Right atrium auricular region (tissue), 2 donors: ENCODE measurements around the gene VSTM4. TPM values are rescaled to one million over a fixed set of nuclear protein-coding genes. Genes with fewer than 3 reads are reported as not detected.

Experiments used
- DNase-seq: peaks from one replicate; pipeline ENCODE4 v3.0.0-alpha.2; 2019; ENCODE audit warnings: low spot score
- H3K27ac ChIP-seq, 2 donors: fragments of 200-600 bp; sonication (generic); 1 replicate in 1 of 2; 2 replicates in 1 of 2; pipeline ENCODE4 v1.5.1; 2016 to 2019
- H3K27me3 ChIP-seq, 2 donors: fragments of 200-600 bp; sonication (generic); one replicate each; pipeline versions ENCODE4 v1.5.1 to v1.6.0; 2017 to 2019
- H3K36me3 ChIP-seq: fragments of 200-600 bp; sonication (generic); one replicate; pipeline ENCODE4 v1.5.1; 2016
- H3K4me1 ChIP-seq, 2 donors: fragments of 200-600 bp; sonication (generic); one replicate each; pipeline versions ENCODE4 v1.5.1 to v1.6.0; 2017 to 2019
- H3K4me3 ChIP-seq, 2 donors: fragments of 200-600 bp; sonication (generic); 1 replicate in 1 of 2; 2 replicates in 1 of 2; pipeline ENCODE4 v1.5.1; 2017 to 2019; ENCODE audit warnings: mild to moderate bottlenecking in 1 of 2, moderate library complexity in 1 of 2
- H3K9me3 ChIP-seq, 2 donors: fragments of 200-600 bp; sonication (generic); one replicate each; pipeline ENCODE4 v1.5.1; 2019
- total RNA-seq, 2 donors: library from RNA; depleted of rRNA; stranded (reverse); fragments of >200 nt; gene quantifications; one replicate each; pipeline ENCODE4 v1.1.0, GENCODE V29; 2016
- TF ChIP-seq, protein P1 (sequence below), 2 donors: fragments of 200-600 bp; sonication (generic); IDR thresholded peaks; one replicate each; pipeline ENCODE4 v1.5.1; 2019; ENCODE audit warnings: antibody characterized with exemption in 2 of 2

VSTM4 gene
- total RNA-seq, 2 donors from 2014 or later, result 17.6 to 22.7 TPM

DNA sequence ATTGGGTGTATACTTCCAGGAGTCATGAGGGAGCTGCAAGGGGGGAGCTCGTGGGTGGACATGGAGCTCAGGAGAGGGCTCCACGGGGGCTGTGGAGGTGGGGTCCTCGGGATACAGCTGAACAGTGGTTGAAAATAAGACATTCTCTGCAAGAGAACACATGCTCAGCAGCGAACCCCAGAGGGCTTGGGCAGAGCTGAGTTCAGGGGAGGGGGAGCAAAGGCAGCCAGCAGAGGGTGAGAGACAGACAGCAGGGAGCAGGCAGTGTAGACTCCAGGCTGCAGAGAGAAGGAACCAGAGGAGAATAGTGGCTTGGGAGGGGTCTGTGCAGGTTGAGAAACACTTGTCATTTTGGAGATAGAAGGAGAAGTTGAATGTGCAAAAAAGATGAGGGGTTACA is 102.7 kb downstream of the VSTM4 start:
- peak; percentile 36 for DNase-seq
- no peak overlapping the region for H3K4me3 ChIP-seq
- H3K36me3 ChIP-seq, result peaks cover 6% of the 10 kb centered on the region
- no peak overlapping the region for H3K27ac ChIP-seq
- H3K4me1 ChIP-seq, result peaks cover 0 to 46% of the 10 kb centered on the region in 2 donors
- H3K9me3 ChIP-seq, result no peaks in the 10 kb centered on the region
- no peaks in the 10 kb centered on the region for H3K27me3 ChIP-seq
- TF ChIP-seq, protein P1, sequence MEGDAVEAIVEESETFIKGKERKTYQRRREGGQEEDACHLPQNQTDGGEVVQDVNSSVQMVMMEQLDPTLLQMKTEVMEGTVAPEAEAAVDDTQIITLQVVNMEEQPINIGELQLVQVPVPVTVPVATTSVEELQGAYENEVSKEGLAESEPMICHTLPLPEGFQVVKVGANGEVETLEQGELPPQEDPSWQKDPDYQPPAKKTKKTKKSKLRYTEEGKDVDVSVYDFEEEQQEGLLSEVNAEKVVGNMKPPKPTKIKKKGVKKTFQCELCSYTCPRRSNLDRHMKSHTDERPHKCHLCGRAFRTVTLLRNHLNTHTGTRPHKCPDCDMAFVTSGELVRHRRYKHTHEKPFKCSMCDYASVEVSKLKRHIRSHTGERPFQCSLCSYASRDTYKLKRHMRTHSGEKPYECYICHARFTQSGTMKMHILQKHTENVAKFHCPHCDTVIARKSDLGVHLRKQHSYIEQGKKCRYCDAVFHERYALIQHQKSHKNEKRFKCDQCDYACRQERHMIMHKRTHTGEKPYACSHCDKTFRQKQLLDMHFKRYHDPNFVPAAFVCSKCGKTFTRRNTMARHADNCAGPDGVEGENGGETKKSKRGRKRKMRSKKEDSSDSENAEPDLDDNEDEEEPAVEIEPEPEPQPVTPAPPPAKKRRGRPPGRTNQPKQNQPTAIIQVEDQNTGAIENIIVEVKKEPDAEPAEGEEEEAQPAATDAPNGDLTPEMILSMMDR (IDR thresholded peaks at IDR 0.05), result no peak

DNA sequence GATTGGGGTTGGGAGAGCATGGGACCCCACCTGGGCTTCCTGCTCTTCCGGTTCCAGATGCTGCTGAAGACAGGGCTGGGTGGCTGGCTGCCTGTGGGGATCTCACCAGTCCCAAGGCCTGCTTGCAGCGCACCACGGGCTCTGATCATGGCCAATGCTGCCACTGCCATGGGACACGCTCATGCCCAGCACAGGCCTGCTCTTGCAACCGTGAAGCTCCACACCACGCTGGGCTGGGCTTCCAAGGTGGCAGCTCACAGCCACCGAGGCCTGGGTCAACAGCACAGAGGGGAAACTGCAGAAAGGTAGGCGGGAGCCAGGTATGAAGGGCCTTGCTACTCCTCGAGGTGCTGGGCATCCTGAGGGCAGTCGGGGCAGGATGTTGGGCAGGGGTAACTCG is 103.6 kb downstream of the VSTM4 start:
- peaks cover 0 to 49% of the 10 kb centered on the region in 2 donors for H3K4me1 ChIP-seq
- no peaks in the 10 kb centered on the region for H3K36me3 ChIP-seq
- H3K27ac ChIP-seq, result no peak overlapping the region
- peak; percentile 46 for DNase-seq
- TF ChIP-seq, protein P1 (IDR thresholded peaks at IDR 0.05), result no peak
- no peak overlapping the region for H3K4me3 ChIP-seq
- H3K27me3 ChIP-seq, result no peaks in the 10 kb centered on the region
- no peaks in the 10 kb centered on the region for H3K9me3 ChIP-seq

DNA sequence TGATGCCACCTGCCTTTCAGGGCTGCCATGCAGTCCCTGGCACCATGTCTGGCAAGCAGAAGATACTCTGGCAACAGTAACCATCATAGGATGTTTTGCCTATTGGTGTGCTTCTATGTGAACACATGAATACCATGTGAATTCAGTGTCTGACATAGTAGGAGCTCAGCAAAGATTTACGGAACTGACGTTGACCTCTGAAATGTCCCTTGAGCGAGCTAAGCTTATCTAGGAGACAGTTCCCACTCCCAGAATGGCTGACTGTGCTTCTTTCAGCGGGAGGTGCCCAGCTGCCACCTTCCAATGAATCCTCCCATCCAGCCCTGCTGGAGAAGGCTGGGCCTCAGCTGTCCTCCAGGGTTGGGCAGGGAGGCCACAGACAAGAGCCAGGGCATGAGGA is 104.5 kb downstream of the VSTM4 start:
- no peaks in the 10 kb centered on the region for H3K27me3 ChIP-seq
- TF ChIP-seq, protein P1 (IDR thresholded peaks at IDR 0.05), result no peak
- DNase-seq, result peak; percentile 13
- no peaks in the 10 kb centered on the region for H3K36me3 ChIP-seq
- no peak overlapping the region for H3K27ac ChIP-seq
- H3K9me3 ChIP-seq, result no peaks in the 10 kb centered on the region
- H3K4me1 ChIP-seq, result peaks cover 0 to 49% of the 10 kb centered on the region in 2 donors
- H3K4me3 ChIP-seq, result no peak overlapping the region

DNA sequence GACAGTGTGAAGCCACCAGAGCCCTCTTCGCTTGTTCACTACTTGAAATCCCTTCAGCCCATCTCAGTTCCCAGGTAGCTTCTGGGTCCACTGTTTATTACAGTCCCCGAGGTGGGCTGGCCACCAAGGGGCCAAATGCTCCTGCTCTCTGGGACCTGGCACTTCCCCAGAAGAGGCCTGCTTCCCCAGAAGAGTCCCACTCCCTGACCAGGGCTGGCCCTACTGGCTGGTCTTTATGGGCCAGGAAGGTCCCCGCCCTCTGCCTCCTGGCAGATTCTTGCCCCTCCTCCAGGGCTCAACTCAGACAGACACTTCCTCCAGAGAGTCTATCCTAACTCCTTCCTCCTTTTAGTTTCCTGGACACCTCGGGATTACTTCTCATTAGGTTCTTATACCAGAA is 105.0 kb downstream of the VSTM4 start:
- Histone ChIP-seq H3K4me1 (peaks cover 0 to 49% of the 10 kb centered on the region in 2 donors), H3K27ac (no peak overlapping the region)
- peak; percentile 59 for DNase-seq

DNA sequence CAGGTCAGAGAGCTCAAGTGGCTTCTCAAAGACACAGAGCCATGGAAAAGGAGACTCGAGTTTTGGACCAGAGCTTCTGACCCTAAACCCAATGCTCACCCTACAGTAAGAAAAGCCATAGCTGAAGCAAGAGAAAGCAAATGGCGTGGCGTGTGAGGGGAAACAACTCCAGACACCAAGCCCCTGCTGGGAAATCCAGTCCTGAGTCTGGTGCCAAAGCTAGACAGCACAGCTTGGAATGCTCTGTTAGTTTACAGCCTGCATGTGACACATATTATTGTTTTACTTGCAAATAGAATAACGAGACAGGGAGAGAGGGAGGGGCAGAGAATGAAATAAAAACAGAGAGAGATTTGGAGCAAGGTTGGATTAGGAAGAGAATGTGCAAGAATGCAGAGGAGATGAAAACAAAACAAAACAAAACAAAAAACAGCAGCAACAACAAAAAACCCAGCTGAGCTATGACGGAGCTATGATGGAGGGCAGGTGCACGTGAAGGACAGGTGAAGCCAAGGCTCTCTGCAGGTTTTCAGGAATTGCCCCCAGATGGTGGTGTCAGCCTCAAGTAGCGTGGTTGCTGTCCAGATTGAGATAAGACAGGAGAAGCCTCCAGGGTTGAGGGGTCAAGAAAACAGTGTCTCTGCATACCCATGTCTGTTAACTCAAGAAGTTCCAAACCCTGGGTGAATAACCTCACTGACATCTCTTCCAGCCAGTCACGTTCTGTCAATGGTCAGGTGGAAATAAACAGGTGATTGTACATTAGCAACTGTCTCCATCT is 105.9 kb downstream of the VSTM4 start:
- H3K4me1 ChIP-seq, result peaks cover 0 to 49% of the 10 kb centered on the region in 2 donors
- no peaks in the 10 kb centered on the region for H3K36me3 ChIP-seq
- TF ChIP-seq, protein P1 (IDR thresholded peaks at IDR 0.05), result no peak
- H3K27ac ChIP-seq, result peak overlapping the region; percentile 62 to 75
- H3K27me3 ChIP-seq, result no peaks in the 10 kb centered on the region
- no peak overlapping the region for H3K4me3 ChIP-seq
- peak; percentile 52 for DNase-seq
- no peaks in the 10 kb centered on the region for H3K9me3 ChIP-seq

More for the DNA sequence above, 105.0 kb downstream of the VSTM4 start:
- no peaks in the 10 kb centered on the region for H3K27me3 ChIP-seq
- no peak overlapping the region for H3K4me3 ChIP-seq
- no peaks in the 10 kb centered on the region for H3K9me3 ChIP-seq
- H3K36me3 ChIP-seq, result no peaks in the 10 kb centered on the region
- TF ChIP-seq, protein P1 (IDR thresholded peaks at IDR 0.05), result no peak
